GM12892 (cell line): ENCODE measurements around the gene PSME2.
A peak's percentile ranks its signal among the peaks of the same experiment; 100 is the strongest.

Experiments used
- POLR2A ChIP-seq: IDR thresholded peaks from 2 replicates; pipeline ENCODE4 v1.6.1; 2011; ENCODE audit warnings: low read depth, low read length, control low read depth
- POLR2AphosphoS5 ChIP-seq: IDR thresholded peaks from 2 replicates; pipeline ENCODE4 v1.6.1; 2011; ENCODE audit warnings: low read depth, low read length, control low read depth
- TAF1 ChIP-seq: IDR thresholded peaks from 2 replicates; pipeline ENCODE4 v1.6.1; 2011; ENCODE audit warnings: low read depth, mild to moderate bottlenecking, control low read depth, low read length, borderline replicate concordance

DNA sequence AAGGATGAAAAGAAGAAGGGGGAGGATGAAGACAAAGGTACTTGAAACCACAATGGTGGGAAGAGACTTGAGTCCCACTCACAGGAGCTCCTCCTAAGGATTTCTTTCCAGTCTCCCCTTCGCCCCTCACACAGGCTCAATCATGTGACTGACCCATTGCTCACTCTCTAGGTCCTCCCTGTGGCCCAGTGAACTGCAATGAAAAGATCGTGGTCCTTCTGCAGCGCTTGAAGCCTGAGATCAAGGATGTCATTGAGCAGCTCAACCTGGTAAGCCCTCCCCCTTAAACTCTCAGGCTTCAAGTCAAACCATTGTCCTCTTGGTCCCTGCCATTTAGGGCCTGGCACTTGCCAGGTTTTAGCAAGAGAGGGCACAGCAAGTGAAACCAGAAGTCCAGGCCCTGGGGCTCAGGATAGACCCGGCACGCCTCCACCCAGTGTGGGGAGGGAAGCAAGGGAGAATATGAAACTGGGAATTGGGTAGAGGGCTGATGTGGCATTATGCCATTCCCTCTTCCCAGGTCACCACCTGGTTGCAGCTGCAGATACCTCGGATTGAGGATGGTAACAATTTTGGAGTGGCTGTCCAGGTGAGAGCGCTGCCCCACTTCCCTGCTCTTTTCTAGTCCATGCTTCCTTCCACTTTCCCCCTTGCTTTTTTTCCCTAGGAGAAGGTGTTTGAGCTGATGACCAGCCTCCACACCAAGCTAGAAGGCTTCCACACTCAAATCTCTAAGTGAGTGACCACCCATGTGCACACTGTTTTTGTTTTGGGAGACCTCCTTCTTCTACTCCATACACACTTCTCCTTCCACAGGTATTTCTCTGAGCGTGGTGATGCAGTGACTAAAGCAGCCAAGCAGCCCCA is 8.6 kb downstream of the PSME2 start:
- no peak for TF ChIP-seq TAF1
- TF ChIP-seq POLR2AphosphoS5, result peak; percentile 49; the same call in 1 of the 2 replicates
- TF ChIP-seq POLR2A, result no peak; the same call in 1 of the 2 replicates
